Fibroblast of skin of abdomen (primary cell): ENCODE data around the gene GRIN2C.

Experiments
- DNase-seq: peaks from one replicate; pipeline ENCODE4 v3.0.0-alpha.2; 2013

The GRIN2C gene

GRCh38 chr17:74798239-74798707 is 61.4 kb downstream of the GRIN2C start:
- DNase-seq = peak; percentile 68

- DNase-seq = no peak
Measured at GRCh38 chr17:74797824-74798223, 61.9 kb downstream of the GRIN2C start.

GRCh38 chr17:74796866-74797265 is 62.8 kb downstream of the GRIN2C start:
- DNase-seq = no peak

- DNase-seq = no peak
Measured at GRCh38 chr17:74796211-74796610, 63.5 kb downstream of the GRIN2C start.

DNA sequence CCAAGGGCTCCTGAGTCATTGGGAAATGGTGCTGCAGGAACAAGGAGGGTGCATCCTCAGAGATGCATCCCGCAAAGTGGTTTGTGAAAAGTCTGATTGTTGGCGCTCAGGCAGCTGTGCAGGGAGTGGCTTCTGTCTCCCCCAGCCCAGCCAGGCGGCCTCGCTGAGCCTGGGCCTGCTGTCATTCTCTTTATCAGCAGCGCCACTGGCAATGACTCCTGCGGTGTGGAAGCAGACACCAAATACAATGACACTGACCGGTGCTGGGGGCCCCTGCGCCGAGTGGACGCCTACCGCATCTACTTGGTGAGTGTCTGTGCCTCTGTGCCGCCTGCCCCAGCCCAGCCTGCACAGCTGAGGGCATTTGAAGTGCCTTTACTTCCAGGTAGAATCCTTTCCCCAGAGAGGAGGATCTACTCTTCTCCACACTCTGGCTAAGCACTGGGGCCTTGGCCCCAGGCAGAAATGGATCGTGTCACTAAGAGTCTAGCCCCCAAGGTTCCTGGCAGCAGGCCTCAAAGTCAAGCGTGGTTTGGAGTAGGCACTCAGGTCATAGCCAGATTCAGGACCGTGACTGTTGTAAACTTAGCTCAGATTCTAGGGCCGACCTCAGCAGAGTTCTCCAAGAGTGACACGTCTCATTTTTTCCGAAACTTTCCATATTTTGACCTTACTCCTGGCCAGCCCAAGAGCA is 64.2 kb downstream of the GRIN2C start:
- DNase-seq = no peak

DNA sequence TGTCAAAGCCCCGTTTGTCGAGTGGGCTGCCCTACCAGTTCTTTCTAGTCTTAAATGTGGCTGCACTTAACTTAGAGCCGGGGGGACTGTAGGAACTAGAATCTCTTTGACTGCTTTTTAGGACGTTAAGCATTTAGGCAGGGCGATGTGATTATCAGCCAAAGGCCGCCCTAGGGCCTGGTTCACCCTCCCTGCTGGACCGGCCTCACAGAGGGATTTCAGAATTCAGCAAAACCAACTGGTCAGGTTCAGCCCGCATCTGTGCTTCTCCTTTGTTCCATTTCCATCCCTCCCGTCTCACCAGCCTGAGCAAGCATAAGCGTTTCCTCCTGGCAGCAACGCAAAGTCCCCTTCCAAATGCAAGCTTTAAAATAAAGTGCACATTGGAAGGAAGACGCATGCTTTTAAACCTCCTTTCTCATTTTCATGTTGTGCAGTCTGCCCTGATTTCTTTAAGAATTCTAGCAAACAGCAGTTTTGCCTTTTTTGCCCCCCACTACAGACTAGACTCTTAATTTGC is 67.0 kb downstream of the GRIN2C start:
- DNase-seq = no peak
